GM23338 (cell line): ENCODE measurements around the gene ZDHHC17.

Experiments used
- CREB1 ChIP-seq: fragments of 250-450 bp; sonication (Bioruptor Pico); IDR thresholded peaks from 2 replicates; pipeline ENCODE4 v1.5.0; 2020; ENCODE audit warnings: low read depth, mild to moderate bottlenecking, moderate library complexity
- EZH2 ChIP-seq: fragments of 200-600 bp; sonication (generic); IDR thresholded peaks from one replicate; pipeline ENCODE4 v1.8.0; 2017; ENCODE audit warnings: antibody characterized with exemption, mild to moderate bottlenecking, low read depth; ENCODE audit not compliant: unreplicated experiment
- POLR2AphosphoS5 ChIP-seq: IDR thresholded peaks from 2 replicates; pipeline ENCODE4 v1.6.1; 2016; ENCODE audit warnings: antibody characterized with exemption, low read depth

DNA sequence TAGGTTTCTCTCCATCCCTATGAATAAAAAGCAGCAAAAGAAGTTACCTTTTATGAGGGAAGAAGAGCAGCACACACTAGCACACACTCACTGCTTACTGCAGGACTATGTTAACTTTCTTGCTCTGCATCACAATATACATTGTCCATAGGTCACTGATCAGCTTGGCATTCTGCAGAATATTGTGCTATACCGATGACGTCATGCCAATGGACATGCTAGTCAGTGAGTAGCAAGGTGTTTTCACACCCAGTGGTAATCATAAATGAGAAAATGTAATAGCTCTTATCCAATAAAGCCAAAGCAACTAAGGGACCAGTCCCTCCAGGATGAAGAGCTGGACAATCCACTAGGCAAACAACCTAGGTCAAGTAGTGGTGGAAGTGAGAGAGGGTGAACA, 16.7 kb upstream of the ZDHHC17 start:
- no peak for TF ChIP-seq POLR2AphosphoS5
- TF ChIP-seq CREB1 (CRISPR knock-in tag) = no peak
- TF ChIP-seq EZH2 = no peak
